MCF 10A (cell line): Measurements from ENCODE around the gene SLC29A3. TPM values are rescaled to one million over a fixed set of nuclear protein-coding genes. Genes with fewer than 3 reads are reported as not detected.

Experiments
- BruUV-seq: library from RNA; stranded (reverse); fragments of 400-500 nt; replicated peaks from 2 replicates; lab custom pipeline; 2021; lab: Mats Ljungman, UMichigan
- CTCF ChIA-PET: fragments of 300-600 bp; sonication (Branson Sonifier 250); formaldehyde crosslinking; extraction: SDS; loops from one replicate; lab custom pipeline; 2021; ENCODE audit warnings: antibody characterized with exemption, inconsistent platforms; lab: Yijun Ruan, JAX
- POLR2A ChIA-PET: fragments of 300-600, 350-650 bp; sonication (Branson Sonifier 250); formaldehyde crosslinking; extraction: SDS; loops from one replicate; lab custom pipeline; 2020; ENCODE audit warnings: antibody characterized with exemption, inconsistent platforms; lab: Yijun Ruan, JAX
- DNase-seq: peaks from one replicate; pipeline ENCODE4 v3.0.0-alpha.2; 2018; ENCODE audit not compliant: unreplicated experiment
- H3K27ac Mint-ChIP-seq: one replicate; pipeline ENCODE4 v1.8.0; 2022; ENCODE audit warnings: mild to moderate bottlenecking, low read depth, mixed read lengths; ENCODE audit not compliant: unreplicated experiment
- H3K27me3 Mint-ChIP-seq: one replicate; pipeline ENCODE4 v1.8.0; 2022; ENCODE audit warnings: mixed read lengths; ENCODE audit not compliant: insufficient read depth, unreplicated experiment
- H3K36me3 Mint-ChIP-seq: one replicate; pipeline ENCODE4 v1.8.0; 2022; ENCODE audit warnings: mild to moderate bottlenecking, moderate library complexity, mixed read lengths; ENCODE audit not compliant: insufficient read depth, unreplicated experiment
- H3K4me1 Mint-ChIP-seq: one replicate; pipeline ENCODE4 v1.8.0; 2022; ENCODE audit warnings: mixed read lengths; ENCODE audit not compliant: insufficient read depth, unreplicated experiment
- H3K4me3 Mint-ChIP-seq: one replicate; pipeline ENCODE4 v1.8.0; 2022; ENCODE audit warnings: mild to moderate bottlenecking, moderate library complexity, mixed read lengths; ENCODE audit not compliant: unreplicated experiment
- H3K9me3 Mint-ChIP-seq: one replicate; pipeline ENCODE4 v1.8.0; 2022; ENCODE audit warnings: mixed read lengths; ENCODE audit not compliant: unreplicated experiment
- intact Hi-C: fragments of 100-400 bp; cut with micrococcal nuclease; formaldehyde crosslinking; loops from 2 replicates; pipeline ENCODE4 v1.14.1; 2022
- total RNA-seq: library from RNA; stranded (reverse); gene quantifications from 2 replicates; pipeline ENCODE4 v1.2.3, GENCODE V29; 2022
- TF ChIP-seq, protein P1 (sequence below): fragments of 200-600 bp; IDR thresholded peaks from one replicate; pipeline ENCODE4 v1.8.0; 2022; ENCODE audit warnings: antibody characterized with exemption, mild to moderate bottlenecking; ENCODE audit not compliant: unreplicated experiment

SLC29A3 gene
- total RNA-seq, 1 experiment from 2014 or later = 3.6 TPM

DNA sequence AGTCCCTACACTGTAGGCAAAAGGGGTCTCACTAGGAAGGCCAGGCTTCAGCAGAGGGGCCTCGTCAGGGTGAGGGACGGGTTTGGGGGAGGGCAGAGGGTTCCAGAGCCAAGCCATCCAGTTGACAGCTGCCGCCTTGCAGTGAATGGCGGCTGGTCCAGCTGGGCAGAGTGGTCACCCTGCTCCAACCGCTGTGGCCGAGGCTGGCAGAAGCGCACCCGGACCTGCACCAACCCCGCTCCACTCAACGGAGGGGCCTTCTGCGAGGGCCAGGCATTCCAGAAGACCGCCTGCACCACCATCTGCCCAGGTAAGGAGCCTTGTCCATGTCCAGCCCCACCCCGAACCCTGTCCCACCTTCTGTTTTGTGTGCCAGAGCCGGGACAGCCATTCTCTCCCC is 31.6 kb upstream of the SLC29A3 start:
- no peak overlapping the region for H3K4me3 Mint-ChIP-seq
- H3K36me3 Mint-ChIP-seq = peaks cover 54% of the 10 kb centered on the region
- H3K4me1 Mint-ChIP-seq = no peaks in the 10 kb centered on the region
- intact Hi-C loops = no loop called here
- BruUV-seq = no TSS peak
- H3K9me3 Mint-ChIP-seq = no peaks in the 10 kb centered on the region
- no peak overlapping the region for H3K27ac Mint-ChIP-seq
- H3K27me3 Mint-ChIP-seq = no peaks in the 10 kb centered on the region
- TF ChIP-seq, protein P1, sequence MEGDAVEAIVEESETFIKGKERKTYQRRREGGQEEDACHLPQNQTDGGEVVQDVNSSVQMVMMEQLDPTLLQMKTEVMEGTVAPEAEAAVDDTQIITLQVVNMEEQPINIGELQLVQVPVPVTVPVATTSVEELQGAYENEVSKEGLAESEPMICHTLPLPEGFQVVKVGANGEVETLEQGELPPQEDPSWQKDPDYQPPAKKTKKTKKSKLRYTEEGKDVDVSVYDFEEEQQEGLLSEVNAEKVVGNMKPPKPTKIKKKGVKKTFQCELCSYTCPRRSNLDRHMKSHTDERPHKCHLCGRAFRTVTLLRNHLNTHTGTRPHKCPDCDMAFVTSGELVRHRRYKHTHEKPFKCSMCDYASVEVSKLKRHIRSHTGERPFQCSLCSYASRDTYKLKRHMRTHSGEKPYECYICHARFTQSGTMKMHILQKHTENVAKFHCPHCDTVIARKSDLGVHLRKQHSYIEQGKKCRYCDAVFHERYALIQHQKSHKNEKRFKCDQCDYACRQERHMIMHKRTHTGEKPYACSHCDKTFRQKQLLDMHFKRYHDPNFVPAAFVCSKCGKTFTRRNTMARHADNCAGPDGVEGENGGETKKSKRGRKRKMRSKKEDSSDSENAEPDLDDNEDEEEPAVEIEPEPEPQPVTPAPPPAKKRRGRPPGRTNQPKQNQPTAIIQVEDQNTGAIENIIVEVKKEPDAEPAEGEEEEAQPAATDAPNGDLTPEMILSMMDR = no peak
- DNase-seq = no peak
- ChIA-PET POLR2A (no interaction called here), CTCF (interaction anchor here (1.5 to 4.6 kb wide), 3 partner anchors 16 to 384 kb away, joined by 5 to 45 read pairs (median 43); no protein-coding TSS in a partner anchor)

DNA sequence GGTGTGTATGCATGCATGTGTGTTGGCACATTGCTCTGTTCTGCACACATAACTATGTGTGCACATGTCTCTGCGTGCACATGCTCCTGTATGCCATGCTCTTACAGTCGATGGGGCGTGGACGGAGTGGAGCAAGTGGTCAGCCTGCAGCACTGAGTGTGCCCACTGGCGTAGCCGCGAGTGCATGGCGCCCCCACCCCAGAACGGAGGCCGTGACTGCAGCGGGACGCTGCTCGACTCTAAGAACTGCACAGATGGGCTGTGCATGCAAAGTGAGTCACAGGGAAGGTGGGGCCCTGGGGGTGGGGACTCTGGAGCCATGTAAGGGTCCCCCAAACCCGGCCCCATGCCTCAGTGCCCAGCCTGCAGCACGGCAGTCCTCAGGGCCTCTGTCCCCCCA is 30.6 kb upstream of the SLC29A3 start:
- no peak for DNase-seq
- ChIA-PET CTCF (no interaction called here), POLR2A (no interaction called here)
- no TSS peak for BruUV-seq
- Mint-ChIP-seq H3K27me3 (no peaks in the 10 kb centered on the region), H3K4me3 (no peak overlapping the region), H3K9me3 (no peaks in the 10 kb centered on the region), H3K4me1 (no peaks in the 10 kb centered on the region), H3K36me3 (peaks cover 55% of the 10 kb centered on the region), H3K27ac (no peak overlapping the region)
- intact Hi-C loops = no loop called here
- TF ChIP-seq, protein P1 = no peak

DNA sequence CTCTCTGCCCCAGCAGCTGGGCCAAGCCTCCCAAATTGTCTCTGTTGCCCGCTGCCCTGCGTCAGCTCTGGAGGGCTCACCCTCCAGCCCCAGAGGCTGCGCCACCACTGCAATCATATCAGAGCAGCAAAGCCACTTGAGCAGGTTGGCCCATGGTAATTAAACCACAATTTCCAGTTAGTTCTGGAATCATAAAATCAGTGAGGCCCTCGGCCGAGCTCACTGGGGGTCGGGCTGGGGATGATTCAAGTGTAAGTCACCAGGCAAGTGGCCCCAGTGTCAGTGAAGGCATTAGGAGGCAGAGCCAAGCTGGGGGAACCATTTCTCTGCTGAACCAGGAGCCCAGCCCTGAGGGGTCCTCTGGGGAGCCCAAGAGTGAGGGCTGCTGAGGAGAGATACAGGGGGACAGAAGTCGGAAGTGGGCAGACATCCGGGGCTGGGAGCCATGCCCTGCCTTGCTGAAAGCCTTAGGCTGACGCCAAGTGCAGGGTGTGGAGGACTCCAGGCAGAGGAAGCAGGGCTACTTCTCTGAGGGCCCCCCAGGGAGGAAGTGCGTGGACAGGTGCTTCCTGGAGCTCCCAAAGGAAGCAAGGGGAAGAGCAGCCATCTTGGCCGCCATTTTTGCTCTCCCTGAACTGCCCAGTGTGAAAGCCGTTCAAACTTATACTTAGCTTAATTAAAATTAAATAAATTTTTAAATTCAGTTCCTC is 29.5 kb upstream of the SLC29A3 start:
- no TSS peak for BruUV-seq
- CTCF ChIA-PET = interaction anchor here (0.6 to 1.3 kb wide), 4 partner anchors 19 to 719 kb away, joined by 4 to 5 read pairs (median 4); partner anchors contain the start of gene SLC29A3
- no peaks in the 10 kb centered on the region for H3K9me3 Mint-ChIP-seq
- no peak overlapping the region for H3K4me3 Mint-ChIP-seq
- no peak overlapping the region for H3K27ac Mint-ChIP-seq
- peaks cover 61% of the 10 kb centered on the region for H3K36me3 Mint-ChIP-seq
- peaks cover 6% of the 10 kb centered on the region for H3K4me1 Mint-ChIP-seq
- DNase-seq = no peak
- TF ChIP-seq, protein P1 = no peak
- intact Hi-C loops = no loop called here
- POLR2A ChIA-PET = interaction anchor here (0.6 kb wide), 1 partner anchor 377 kb away, joined by 5 read pairs; no protein-coding TSS in a partner anchor
- no peaks in the 10 kb centered on the region for H3K27me3 Mint-ChIP-seq

DNA sequence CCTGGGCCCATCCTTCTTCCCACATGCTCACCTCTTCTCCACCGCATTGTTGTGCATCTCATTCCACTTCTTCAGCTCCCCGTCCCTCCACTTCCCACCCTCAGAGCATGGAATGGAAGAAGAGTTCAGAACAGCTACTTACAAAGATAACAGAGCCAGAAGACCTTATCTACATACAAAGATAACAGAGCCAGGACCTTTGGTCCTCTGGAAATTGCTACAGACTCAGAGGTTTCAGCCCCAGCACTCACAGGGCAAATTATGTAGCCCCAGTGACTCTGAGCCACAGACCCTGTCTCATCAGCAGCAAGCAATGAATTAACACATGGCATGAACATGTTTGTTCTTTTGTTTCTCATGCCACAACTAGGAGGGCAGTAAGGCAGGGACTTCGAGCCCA is 28.7 kb upstream of the SLC29A3 start:
- intact Hi-C loops = no loop called here
- no peak overlapping the region for H3K4me3 Mint-ChIP-seq
- no TSS peak for BruUV-seq
- peaks cover 6% of the 10 kb centered on the region for H3K4me1 Mint-ChIP-seq
- no peak overlapping the region for H3K27ac Mint-ChIP-seq
- H3K36me3 Mint-ChIP-seq = peaks cover 64% of the 10 kb centered on the region
- TF ChIP-seq, protein P1 = no peak
- POLR2A ChIA-PET = no interaction called here
- no peaks in the 10 kb centered on the region for H3K27me3 Mint-ChIP-seq
- no peaks in the 10 kb centered on the region for H3K9me3 Mint-ChIP-seq
- CTCF ChIA-PET = interaction anchor here (0.6 to 1.3 kb wide), 3 partner anchors 20 to 720 kb away, joined by 4 to 5 read pairs (median 5); partner anchors contain the start of gene SLC29A3
- no peak for DNase-seq
